Thyroid gland (tissue), 4 donors: ENCODE measurements around the gene WARS2.

Experiments used
- POLR2A ChIP-seq, 2 donors: fragments of 450-650 bp; IDR thresholded peaks; one replicate each; pipeline ENCODE4 v1.6.1; 2017; ENCODE audit warnings: antibody characterized with exemption in 2 of 2, mild to moderate bottlenecking in 2 of 2, moderate library complexity in 1 of 2
- TF ChIP-seq, protein P1 (sequence below), 6 experiments: fragments of 200-600 bp in 3 of 6; fragments of 450-650 bp in 3 of 6; sonication (generic) in 3 of 6; IDR thresholded peaks; one replicate each; pipeline ENCODE4 v1.5.1; 2016 to 2019; ENCODE audit warnings: antibody characterized with exemption in 6 of 6, mild to moderate bottlenecking in 2 of 6, inconsistent platforms in 1 of 6, moderate library complexity in 1 of 6

DNA sequence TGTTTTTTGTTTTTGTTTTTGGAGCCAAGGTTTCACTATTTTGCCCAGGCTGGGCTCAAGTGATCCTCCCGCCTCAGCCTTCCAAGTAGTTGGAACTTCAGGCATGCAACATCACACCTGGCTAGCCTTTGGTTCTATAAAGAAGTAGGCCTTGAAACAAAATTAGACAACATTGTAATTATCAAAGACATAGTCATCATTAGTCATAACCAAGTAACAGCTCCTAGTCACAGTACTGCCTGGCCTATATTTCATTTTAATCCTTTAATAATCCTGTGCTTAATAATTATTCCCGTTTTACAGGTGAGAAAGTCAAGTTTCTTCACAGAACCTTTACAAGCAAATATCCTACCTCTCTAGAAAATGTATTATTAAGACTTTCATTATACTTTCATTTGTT is 100.0 kb downstream of the WARS2 start:
- TF ChIP-seq POLR2A (IDR thresholded peaks at IDR 0.05), result no peak
- TF ChIP-seq, protein P1, sequence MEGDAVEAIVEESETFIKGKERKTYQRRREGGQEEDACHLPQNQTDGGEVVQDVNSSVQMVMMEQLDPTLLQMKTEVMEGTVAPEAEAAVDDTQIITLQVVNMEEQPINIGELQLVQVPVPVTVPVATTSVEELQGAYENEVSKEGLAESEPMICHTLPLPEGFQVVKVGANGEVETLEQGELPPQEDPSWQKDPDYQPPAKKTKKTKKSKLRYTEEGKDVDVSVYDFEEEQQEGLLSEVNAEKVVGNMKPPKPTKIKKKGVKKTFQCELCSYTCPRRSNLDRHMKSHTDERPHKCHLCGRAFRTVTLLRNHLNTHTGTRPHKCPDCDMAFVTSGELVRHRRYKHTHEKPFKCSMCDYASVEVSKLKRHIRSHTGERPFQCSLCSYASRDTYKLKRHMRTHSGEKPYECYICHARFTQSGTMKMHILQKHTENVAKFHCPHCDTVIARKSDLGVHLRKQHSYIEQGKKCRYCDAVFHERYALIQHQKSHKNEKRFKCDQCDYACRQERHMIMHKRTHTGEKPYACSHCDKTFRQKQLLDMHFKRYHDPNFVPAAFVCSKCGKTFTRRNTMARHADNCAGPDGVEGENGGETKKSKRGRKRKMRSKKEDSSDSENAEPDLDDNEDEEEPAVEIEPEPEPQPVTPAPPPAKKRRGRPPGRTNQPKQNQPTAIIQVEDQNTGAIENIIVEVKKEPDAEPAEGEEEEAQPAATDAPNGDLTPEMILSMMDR (IDR thresholded peaks at IDR 0.05), result no peak
